Measurements from ENCODE around the gene SMYD3.
"Not testable (repeated sequence)": the region's sequence is repeated elsewhere in the genome, so short reads cannot be mapped to it uniquely, and the experiment has no call there.

Gene SMYD3

DNA sequence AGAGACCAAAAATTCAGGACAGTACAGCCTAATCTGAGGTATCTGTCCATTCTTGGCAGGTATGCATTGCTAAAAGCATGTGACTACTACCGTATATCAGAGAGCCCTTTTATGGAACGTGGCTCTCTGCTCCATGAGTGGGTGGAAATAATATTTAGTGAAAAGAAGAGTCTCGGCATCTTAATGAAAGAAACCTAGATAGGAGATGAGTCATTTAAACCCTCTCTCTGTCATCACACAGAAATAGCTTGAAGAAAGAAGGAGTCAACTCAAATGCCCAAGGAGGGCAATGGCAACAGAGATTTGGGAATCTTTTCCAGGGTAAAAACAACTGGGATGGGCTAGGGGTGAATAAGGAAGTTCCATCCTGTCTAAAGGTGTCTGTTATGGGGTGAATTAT is 528.2 kb downstream of the SMYD3 start:
- no peaks in the 10 kb centered on the region for H4K20me1 ChIP-seq (ENCODE audit: control insufficient read depth, insufficient read depth, low read depth, low read length)
- H3K36me3 ChIP-seq (ENCODE audit: control insufficient read depth, low read length) = no peaks in the 10 kb centered on the region
- TF ChIP-seq, protein P1, sequence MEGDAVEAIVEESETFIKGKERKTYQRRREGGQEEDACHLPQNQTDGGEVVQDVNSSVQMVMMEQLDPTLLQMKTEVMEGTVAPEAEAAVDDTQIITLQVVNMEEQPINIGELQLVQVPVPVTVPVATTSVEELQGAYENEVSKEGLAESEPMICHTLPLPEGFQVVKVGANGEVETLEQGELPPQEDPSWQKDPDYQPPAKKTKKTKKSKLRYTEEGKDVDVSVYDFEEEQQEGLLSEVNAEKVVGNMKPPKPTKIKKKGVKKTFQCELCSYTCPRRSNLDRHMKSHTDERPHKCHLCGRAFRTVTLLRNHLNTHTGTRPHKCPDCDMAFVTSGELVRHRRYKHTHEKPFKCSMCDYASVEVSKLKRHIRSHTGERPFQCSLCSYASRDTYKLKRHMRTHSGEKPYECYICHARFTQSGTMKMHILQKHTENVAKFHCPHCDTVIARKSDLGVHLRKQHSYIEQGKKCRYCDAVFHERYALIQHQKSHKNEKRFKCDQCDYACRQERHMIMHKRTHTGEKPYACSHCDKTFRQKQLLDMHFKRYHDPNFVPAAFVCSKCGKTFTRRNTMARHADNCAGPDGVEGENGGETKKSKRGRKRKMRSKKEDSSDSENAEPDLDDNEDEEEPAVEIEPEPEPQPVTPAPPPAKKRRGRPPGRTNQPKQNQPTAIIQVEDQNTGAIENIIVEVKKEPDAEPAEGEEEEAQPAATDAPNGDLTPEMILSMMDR (IDR thresholded peaks at IDR 0.05; ENCODE audit: low read depth, low read length, poor library complexity, severe bottlenecking) = no peak
- TF ChIP-seq EZH2phosphoT487 (IDR thresholded peaks at IDR 0.05; ENCODE audit: borderline replicate concordance, low read length) = no peak
- no peak overlapping the region for H3K4me2 ChIP-seq (ENCODE audit: low read length)
- no peaks in the 10 kb centered on the region for H3K79me2 ChIP-seq (ENCODE audit: control insufficient read depth, low read length)
- H3K27ac ChIP-seq (ENCODE audit: low read depth, low read length) = no peak overlapping the region
- H3K9me3 ChIP-seq (ENCODE audit: control insufficient read depth, insufficient read depth, low read length) = no peaks in the 10 kb centered on the region
- H3K27me3 ChIP-seq (ENCODE audit: control insufficient read depth, low read length) = no peaks in the 10 kb centered on the region
- H3K9me2 ChIP-seq (replicated peaks; ENCODE audit: control insufficient read depth, low read length) = no peaks in the 10 kb centered on the region
- no peaks in the 10 kb centered on the region for H3K4me1 ChIP-seq (ENCODE audit: control insufficient read depth, low read length)
- H3F3A ChIP-seq (ENCODE audit: control insufficient read depth, insufficient read depth) = no peaks in the 10 kb centered on the region
- no peak overlapping the region for H3K4me3 ChIP-seq (ENCODE audit: low read length)

- H3K79me2 ChIP-seq (ENCODE audit: control insufficient read depth, low read length) = no peaks in the 10 kb centered on the region
- no peaks in the 10 kb centered on the region for H4K20me1 ChIP-seq (ENCODE audit: control insufficient read depth, insufficient read depth, low read depth, low read length)
- no peaks in the 10 kb centered on the region for H3K36me3 ChIP-seq (ENCODE audit: control insufficient read depth, low read length)
- H3F3A ChIP-seq (ENCODE audit: control insufficient read depth, insufficient read depth) = no peaks in the 10 kb centered on the region
- no peak for TF ChIP-seq EZH2phosphoT487 (IDR thresholded peaks at IDR 0.05; ENCODE audit: borderline replicate concordance, low read length)
- TF ChIP-seq, protein P1 (IDR thresholded peaks at IDR 0.05; ENCODE audit: low read depth, low read length, poor library complexity, severe bottlenecking) = no peak
- no peak overlapping the region for H3K4me3 ChIP-seq (ENCODE audit: low read length)
- no peaks in the 10 kb centered on the region for H3K4me1 ChIP-seq (ENCODE audit: control insufficient read depth, low read length)
- H3K27me3 ChIP-seq (ENCODE audit: control insufficient read depth, low read length) = no peaks in the 10 kb centered on the region
- H3K4me2 ChIP-seq (ENCODE audit: low read length) = no peak overlapping the region
- H3K27ac ChIP-seq (ENCODE audit: low read depth, low read length) = no peak overlapping the region
- no peaks in the 10 kb centered on the region for H3K9me2 ChIP-seq (replicated peaks; ENCODE audit: control insufficient read depth, low read length)
- H3K9me3 ChIP-seq (ENCODE audit: control insufficient read depth, insufficient read depth, low read length) = no peaks in the 10 kb centered on the region
Measured at GRCh38 chr1:245972476-245972875, 534.6 kb downstream of the SMYD3 start.

GRCh38 chr1:245971711-245972085 is 535.4 kb downstream of the SMYD3 start:
- no peaks in the 10 kb centered on the region for H3K9me3 ChIP-seq (ENCODE audit: control insufficient read depth, insufficient read depth, low read length)
- H3F3A ChIP-seq (ENCODE audit: control insufficient read depth, insufficient read depth) = no peaks in the 10 kb centered on the region
- no peaks in the 10 kb centered on the region for H3K27me3 ChIP-seq (ENCODE audit: control insufficient read depth, low read length)
- no peaks in the 10 kb centered on the region for H3K9me2 ChIP-seq (replicated peaks; ENCODE audit: control insufficient read depth, low read length)
- no peaks in the 10 kb centered on the region for H3K79me2 ChIP-seq (ENCODE audit: control insufficient read depth, low read length)
- no peaks in the 10 kb centered on the region for H4K20me1 ChIP-seq (ENCODE audit: control insufficient read depth, insufficient read depth, low read depth, low read length)
- no peak overlapping the region for H3K4me3 ChIP-seq (ENCODE audit: low read length)
- H3K4me1 ChIP-seq (ENCODE audit: control insufficient read depth, low read length) = no peaks in the 10 kb centered on the region
- H3K27ac ChIP-seq (ENCODE audit: low read depth, low read length) = no peak overlapping the region
- TF ChIP-seq, protein P1 (IDR thresholded peaks at IDR 0.05; ENCODE audit: low read depth, low read length, poor library complexity, severe bottlenecking) = no peak
- TF ChIP-seq EZH2phosphoT487 (IDR thresholded peaks at IDR 0.05; ENCODE audit: borderline replicate concordance, low read length) = no peak
- no peak overlapping the region for H3K4me2 ChIP-seq (ENCODE audit: low read length)
- H3K36me3 ChIP-seq (ENCODE audit: control insufficient read depth, low read length) = no peaks in the 10 kb centered on the region

DNA sequence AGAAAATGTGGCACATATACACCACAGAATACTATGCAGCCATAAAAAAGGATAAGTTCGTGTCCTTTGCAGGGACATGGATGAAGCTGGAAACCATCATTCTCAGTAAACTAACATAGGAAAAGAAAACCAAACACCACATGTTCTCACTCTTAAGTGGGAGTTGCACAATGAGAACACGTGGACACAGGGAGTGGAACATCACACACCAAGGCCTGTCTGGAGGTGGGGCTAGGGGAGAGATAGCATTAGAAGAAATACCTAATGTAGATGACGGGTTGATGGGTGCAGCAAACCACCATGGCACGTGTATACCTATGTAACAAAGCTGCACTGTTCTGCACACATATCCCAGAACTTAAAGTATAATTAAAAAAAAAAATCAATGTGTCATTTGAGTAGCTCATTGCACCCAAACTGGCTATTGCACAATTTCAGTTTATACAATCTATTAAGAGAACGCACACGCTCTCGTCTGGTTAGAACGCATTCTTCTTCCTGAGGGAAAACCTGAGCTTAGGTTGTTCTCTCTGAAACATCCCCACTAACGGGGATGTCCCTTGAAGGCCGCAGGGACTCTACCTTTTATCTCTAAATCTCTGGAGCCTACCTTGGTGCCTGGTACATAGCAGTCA is 535.9 kb downstream of the SMYD3 start:
- not testable (repeated sequence) for H3K27ac ChIP-seq (ENCODE audit: low read depth, low read length); H3K36me3 ChIP-seq (ENCODE audit: control insufficient read depth, low read length); H3K4me1 ChIP-seq (ENCODE audit: control insufficient read depth, low read length)

More for the DNA sequence above, 535.9 kb downstream of the SMYD3 start:
- not testable (repeated sequence) for H4K20me1 ChIP-seq (ENCODE audit: control insufficient read depth, insufficient read depth, low read depth, low read length); H3F3A ChIP-seq (ENCODE audit: control insufficient read depth, insufficient read depth); H3K9me2 ChIP-seq (replicated peaks; ENCODE audit: control insufficient read depth, low read length); H3K4me3 ChIP-seq (ENCODE audit: low read length); H3K9me3 ChIP-seq (ENCODE audit: control insufficient read depth, insufficient read depth, low read length); H3K79me2 ChIP-seq (ENCODE audit: control insufficient read depth, low read length); H3K27me3 ChIP-seq (ENCODE audit: control insufficient read depth, low read length); H3K4me2 ChIP-seq (ENCODE audit: low read length)

Measured in DOHH2 (cell line).